K562 (cell line): Measurements from ENCODE around the gene FAIM. TPM values are rescaled to one million over a fixed set of nuclear protein-coding genes. Genes with fewer than 3 reads are reported as not detected.

Experiments used
- ATAC-seq: fragments of 200-7000 bp; cut with Tn5 transposase; 3 replicates; pipeline ENCODE4 v1.9.1; 2020; ENCODE audit warnings: moderate library complexity
- BruUV-seq: library from RNA; stranded (reverse); fragments of 400-500 nt; replicated peaks from 2 replicates; lab custom pipeline; 2021; lab: Mats Ljungman, UMichigan
- CTCF ChIA-PET: fragments of 300-600 bp; formaldehyde crosslinking; extraction: SDS; loops from one replicate; lab custom pipeline; 2021; ENCODE audit warnings: low intra/inter-chr PET ratio; lab: Yijun Ruan, JAX
- POLR2A ChIA-PET: fragments of 300-600, 350-650 bp; sonication (Branson Sonifier 250); formaldehyde crosslinking; extraction: SDS; loops from one replicate; lab custom pipeline; 2021; ENCODE audit warnings: antibody characterized with exemption, inconsistent platforms; lab: Yijun Ruan, JAX
- DNase-seq, 4 experiments: peaks; one replicate each; pipeline versions ENCODE4 v3.0.0 to v3.0.0-alpha.2; 2011 to 2018; ENCODE audit warnings: low spot score in 3 of 4, mixed read lengths in 3 of 4; ENCODE audit errors: extremely low read depth in 1 of 4
- FAIRE-seq: peaks from 2 replicates; lab custom pipeline; 2011; peaks lifted over from hg19 to GRCh38; lab: Jason Lieb, UNC
- H2AFZ ChIP-seq: 2 replicates; pipeline ENCODE4 v1.6.0; 2011; ENCODE audit warnings: low read depth, low read length, control low read depth, inconsistent platforms
- H3K27ac ChIP-seq: fragments of 200-600 bp; 3 replicates; pipeline ENCODE4 v1.8.0; 2011; ENCODE audit warnings: low read depth, mild to moderate bottlenecking, control low read depth, inconsistent platforms, low read length, moderate library complexity, mixed read lengths; ENCODE audit errors: extremely low read depth
- H3K27me3 ChIP-seq, 2 experiments: fragments of 300-600 bp in 1 of 2; 2 replicates in 1 of 2; 3 replicates in 1 of 2; pipeline versions ENCODE4 v1.6.0 to v1.8.0; 2011; ENCODE audit warnings: inconsistent platforms in 2 of 2, low read length in 2 of 2, mild to moderate bottlenecking in 1 of 2, mixed read lengths in 1 of 2, moderate library complexity in 1 of 2; ENCODE audit not compliant: control insufficient read depth in 2 of 2, insufficient read depth in 2 of 2
- H3K36me3 ChIP-seq: fragments of 300-600 bp; 3 replicates; pipeline ENCODE4 v1.8.0; 2011; ENCODE audit warnings: mild to moderate bottlenecking, low read length, inconsistent platforms; ENCODE audit not compliant: control insufficient read depth, insufficient read depth
- H3K4me1 ChIP-seq, 2 experiments: fragments of 200-600 bp in 1 of 2; replicated peaks in 1 of 2; 2 replicates in 1 of 2; 3 replicates in 1 of 2; pipeline versions ENCODE4 v1.5.1 to v1.8.0; 2011; ENCODE audit warnings: inconsistent platforms in 2 of 2, low read length in 2 of 2, mild to moderate bottlenecking in 1 of 2, mixed read lengths in 1 of 2, moderate library complexity in 1 of 2; ENCODE audit not compliant: control insufficient read depth in 2 of 2, insufficient read depth in 2 of 2
- H3K4me2 ChIP-seq: 2 replicates; pipeline ENCODE4 v1.6.1; 2011; ENCODE audit warnings: low read length, control low read depth, inconsistent platforms, mixed read lengths; ENCODE audit not compliant: insufficient read depth
- H3K4me3 ChIP-seq: fragments of 200-600 bp; sonication (generic), shearing (Covaris generic); 2 replicates; pipeline ENCODE4 v1.5.1; 2016; ENCODE audit warnings: control low read depth, inconsistent platforms
- H3K79me2 ChIP-seq: fragments of 200-600 bp; 3 replicates; pipeline ENCODE4 v1.8.0; 2011; ENCODE audit warnings: low read length, inconsistent platforms; ENCODE audit not compliant: control insufficient read depth, insufficient read depth
- H3K9ac ChIP-seq, 2 experiments: 2 replicates each; pipeline versions ENCODE4 v1.6.0 to v1.6.1; 2011; ENCODE audit warnings: low read depth in 2 of 2, low read length in 2 of 2, control low read depth in 1 of 2, inconsistent platforms in 1 of 2, mild to moderate bottlenecking in 1 of 2, mixed read lengths in 1 of 2; ENCODE audit not compliant: insufficient read depth in 1 of 2
- H3K9me1 ChIP-seq: one replicate; pipeline ENCODE4 v1.6.0; 2011; ENCODE audit warnings: inconsistent platforms, mild to moderate bottlenecking, low read length, moderate library complexity; ENCODE audit not compliant: control insufficient read depth, insufficient read depth
- H3K9me3 ChIP-seq: replicated peaks from 2 replicates; pipeline ENCODE4 v1.5.1; 2011; ENCODE audit warnings: low read depth, low read length, inconsistent platforms; ENCODE audit not compliant: control insufficient read depth, insufficient read depth
- H4K20me1 ChIP-seq: replicated peaks from 2 replicates; pipeline ENCODE4 v1.6.1; 2011; ENCODE audit warnings: low read length, inconsistent platforms, mixed read lengths; ENCODE audit not compliant: control insufficient read depth, insufficient read depth
- GATAD2A ChIP-seq: fragments of 450-650 bp; IDR thresholded peaks from 2 replicates; pipeline ENCODE4 v1.6.1; 2017
- KAT8 ChIP-seq: fragments of 450-650 bp; IDR thresholded peaks from 2 replicates; pipeline ENCODE4 v1.6.1; 2016; ENCODE audit warnings: low read depth, mild to moderate bottlenecking
- KDM2B ChIP-seq: fragments of 250-450 bp; sonication (Bioruptor Pico); IDR thresholded peaks from 2 replicates; pipeline ENCODE4 v1.8.0; 2021; ENCODE audit warnings: mild to moderate bottlenecking, moderate library complexity
- L3MBTL2 ChIP-seq: fragments of 450-650 bp; IDR thresholded peaks from 2 replicates; pipeline ENCODE4 v1.6.1; 2016; ENCODE audit warnings: mild to moderate bottlenecking, moderate library complexity
- MCM5 ChIP-seq: fragments of 450-650 bp; IDR thresholded peaks from 2 replicates; pipeline ENCODE4 v1.6.1; 2016; ENCODE audit warnings: low read depth
- MTA1 ChIP-seq: fragments of 450-650 bp; IDR thresholded peaks from 2 replicates; pipeline ENCODE4 v1.6.1; 2017; ENCODE audit warnings: borderline replicate concordance
- PRMT5 ChIP-seq: sonication (generic); formaldehyde crosslinking; IDR thresholded peaks from 2 replicates; pipeline ENCODE4 v1.5.0; 2020; ENCODE audit warnings: missing genetic modification reagents
- SNIP1 ChIP-seq: fragments of 450-650 bp; IDR thresholded peaks from 2 replicates; pipeline ENCODE4 v1.7.1; 2017; ENCODE audit warnings: low read depth, mild to moderate bottlenecking
- TAF1 ChIP-seq: IDR thresholded peaks from 2 replicates; pipeline ENCODE4 v1.6.1; 2011; ENCODE audit warnings: mild to moderate bottlenecking, low read length, moderate library complexity; ENCODE audit not compliant: insufficient read depth, control insufficient read depth, severe bottlenecking; ENCODE audit errors: extremely low read depth
- TSC22D4 ChIP-seq: fragments of 450-650 bp; IDR thresholded peaks from 2 replicates; pipeline ENCODE4 v1.6.1; 2016; ENCODE audit warnings: missing genetic modification characterization, missing biosample characterization, control low read depth
- ZFP30 ChIP-seq: fragments of 250-450 bp; sonication (Bioruptor Pico); IDR thresholded peaks from 2 replicates; pipeline ENCODE4 v1.8.0; 2022; ENCODE audit warnings: moderate library complexity, mild to moderate bottlenecking, inconsistent platforms, borderline replicate concordance
- ZNF644 ChIP-seq: fragments of 200-800 bp; sonication (Bioruptor generic); IDR thresholded peaks from 2 replicates; pipeline ENCODE4 v1.6.1; 2016; ENCODE audit warnings: low read depth, missing genetic modification characterization, missing compliant biosample characterization
- WGBS: fragments of 100-300 bp; shearing (Covaris generic); methylation state at CpG from one replicate; pipeline ENCODE4 v1.1.6; 2016; ENCODE audit warnings: low coverage, mixed read lengths; ENCODE audit not compliant: insufficient coverage; ENCODE audit errors: missing lambda C conversion rate; 5-methylcytosine and 5-hydroxymethylcytosine counted together
- in situ Hi-C: fragments of 300-500 bp; cut with MboI; formaldehyde crosslinking; loops from 4 replicates; pipeline ENCODE4 v1.15.0; 2018; ENCODE audit warnings: inconsistent platforms, mixed read lengths
- intact Hi-C: fragments of 100-400 bp; cut with micrococcal nuclease; formaldehyde crosslinking; loops from 2 replicates; pipeline ENCODE4 v1.14.2; 2022
- polyA plus RNA-seq, 8 experiments: library from polyadenylated mRNA; depleted of rRNA in 4 of 8; stranded (reverse) in 5 of 8; unstranded in 3 of 8; fragments of >200 nt; fragmentation: Nextera tagmentation in 2 of 8; fragmentation: Illumina TruSeq in 1 of 8; extraction: Ambion mirVana in 2 of 8; extraction: Trizol in 1 of 8; gene quantifications; 2 replicates each; pipeline versions ENCODE4 v1.2.1 to v1.2.3, GENCODE V29; 2011 to 2014; ENCODE audit warnings: inconsistent platforms in 1 of 8, missing spikeins in 1 of 8
- total RNA-seq, 7 experiments: library from RNA; depleted of rRNA in 6 of 7; stranded (reverse); fragments of >200 nt in 6 of 7; fragmentation: Illumina TruSeq in 2 of 7; extraction: Trizol in 2 of 7; gene quantifications; 2 replicates each; pipeline versions ENCODE4 v1.2.1 to v1.2.3, GENCODE V29; 2011 to 2021; ENCODE audit warnings: low replicate concordance in 1 of 7
- TF ChIP-seq, protein P1 (sequence below), 2 experiments: fragments of 450-650 bp in 1 of 2; sonication (generic) in 1 of 2; formaldehyde crosslinking in 1 of 2; IDR thresholded peaks in 1 of 2; conservative IDR thresholded peaks in 1 of 2; 2 replicates each; pipeline versions ENCODE4 v1.6.1 to v1.8.1; 2016 to 2023; ENCODE audit warnings: mild to moderate bottlenecking in 2 of 2, moderate library complexity in 2 of 2, inconsistent platforms in 1 of 2, missing genetic modification reagents in 1 of 2
- TF ChIP-seq, protein P2 (sequence below): sonication (generic); formaldehyde crosslinking; IDR thresholded peaks from 2 replicates; pipeline ENCODE4 v1.8.0; 2022; ENCODE audit warnings: missing genetic modification reagents, mild to moderate bottlenecking, borderline replicate concordance

Gene FAIM
- total and polyA plus RNA-seq, 9 of the 15 experiments (the other 6 are each of a cell fraction or from before 2014, with no cell fraction given), result 2.5 to 7.9 (median 6.6) TPM

DNA sequence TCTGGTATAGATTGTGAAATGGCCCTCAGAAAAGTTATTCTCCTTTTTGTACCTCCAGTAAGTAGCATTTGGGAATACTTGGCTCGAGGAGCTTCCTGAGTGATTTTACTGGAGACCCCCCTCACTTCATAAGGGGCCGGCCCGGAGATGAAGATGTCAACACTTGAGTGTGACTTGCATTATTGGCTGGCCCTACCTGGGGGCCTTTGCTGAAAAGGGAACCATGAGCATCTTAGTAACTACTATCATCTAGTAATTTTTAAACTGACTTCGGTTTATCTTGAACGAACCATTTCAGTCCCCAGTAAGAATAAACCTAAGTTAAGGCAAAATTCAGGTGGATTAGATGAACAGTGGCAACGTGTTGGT, 1.3 kb downstream of the FAIM start:
- Histone ChIP-seq H2AFZ (peak overlapping the region; percentile 76; the same call in 1 of the 2 replicates), H3K27ac (no peak overlapping the region), H3K9me3 (no peaks in the 10 kb centered on the region), H4K20me1 (no peaks in the 10 kb centered on the region), H3K4me1 (peaks cover 0 to 11% of the 10 kb centered on the region in 2 experiments; a peak in 2 of 5 replicates), H3K27me3 (no peaks in the 10 kb centered on the region), H3K9ac (no peak overlapping the region), H3K4me3 (no peak overlapping the region)
- BruUV-seq, result TSS peak; percentile 77
- CTCF ChIA-PET, result no interaction called here
- intact Hi-C loops, result no loop called here
- POLR2A ChIA-PET, result interaction anchor here (0.6 to 2.1 kb wide), 3 partner anchors 12 to 780 kb away, joined by 3 to 7 read pairs (median 5); partner anchors contain the start of gene COPB2
- 23% methylated on average over 6 of the region's 6 CpGs for WGBS
- ATAC-seq, result no peak
- no peak for DNase-seq
- no peak for FAIRE-seq
- no peak for TF ChIP-seq PRMT5 (CRISPR knock-in tag)
- TF ChIP-seq TAF1, result no peak
- TF ChIP-seq KDM2B (CRISPR knock-in tag), result no peak
- TF ChIP-seq, all 486 proteins: peak for 0
- H3K4me2 ChIP-seq, result peak overlapping the region; percentile 69
- in situ Hi-C loops, result no loop called here
- no peaks in the 10 kb centered on the region for H3K9me1 ChIP-seq
- no peaks in the 10 kb centered on the region for H3K79me2 ChIP-seq
- no peaks in the 10 kb centered on the region for H3K36me3 ChIP-seq

DNA sequence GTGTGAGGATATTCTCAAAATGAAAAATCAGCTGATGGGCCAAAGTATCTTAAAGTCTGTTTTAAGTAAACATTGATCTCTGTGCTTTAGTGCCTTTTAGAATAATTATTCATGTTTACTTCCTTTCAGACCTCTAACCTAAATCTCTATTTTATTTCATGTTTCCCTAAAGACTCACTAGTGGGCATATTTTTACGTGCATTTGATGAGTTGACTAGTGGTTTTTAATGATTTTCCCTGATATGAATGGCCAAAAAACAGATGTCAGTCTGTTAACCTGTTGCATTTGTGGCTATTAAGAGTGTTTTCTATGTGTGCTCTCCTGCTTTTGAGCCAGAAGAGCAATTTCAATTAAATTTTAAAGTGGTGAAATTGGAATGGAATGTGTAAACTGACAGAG, 6.9 kb downstream of the FAIM start:
- POLR2A ChIA-PET, result interaction anchor here (0.8 kb wide), 1 partner anchor 13 kb away, joined by 4 read pairs; no protein-coding TSS in a partner anchor
- intact Hi-C loops, result no loop called here
- BruUV-seq, result no TSS peak
- no peak for TF ChIP-seq SNIP1
- TF ChIP-seq, protein P1, sequence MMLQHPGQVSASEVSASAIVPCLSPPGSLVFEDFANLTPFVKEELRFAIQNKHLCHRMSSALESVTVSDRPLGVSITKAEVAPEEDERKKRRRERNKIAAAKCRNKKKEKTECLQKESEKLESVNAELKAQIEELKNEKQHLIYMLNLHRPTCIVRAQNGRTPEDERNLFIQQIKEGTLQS (IDR thresholded peaks at IDR 0.05), result no peak
- TF ChIP-seq, protein P1 (CRISPR knock-in tag; conservative IDR thresholded peaks at IDR 0.05), result no peak
- no peak for TF ChIP-seq L3MBTL2
- no peak for TF ChIP-seq GATAD2A
- TF ChIP-seq MTA1, result no peak
- TF ChIP-seq MCM5, result no peak
- no peak for TF ChIP-seq ZFP30
- TF ChIP-seq ZNF644 (tag), result no peak
- no peak for TF ChIP-seq TSC22D4 (tag)
- TF ChIP-seq KAT8, result no peak
- TF ChIP-seq, protein P2, sequence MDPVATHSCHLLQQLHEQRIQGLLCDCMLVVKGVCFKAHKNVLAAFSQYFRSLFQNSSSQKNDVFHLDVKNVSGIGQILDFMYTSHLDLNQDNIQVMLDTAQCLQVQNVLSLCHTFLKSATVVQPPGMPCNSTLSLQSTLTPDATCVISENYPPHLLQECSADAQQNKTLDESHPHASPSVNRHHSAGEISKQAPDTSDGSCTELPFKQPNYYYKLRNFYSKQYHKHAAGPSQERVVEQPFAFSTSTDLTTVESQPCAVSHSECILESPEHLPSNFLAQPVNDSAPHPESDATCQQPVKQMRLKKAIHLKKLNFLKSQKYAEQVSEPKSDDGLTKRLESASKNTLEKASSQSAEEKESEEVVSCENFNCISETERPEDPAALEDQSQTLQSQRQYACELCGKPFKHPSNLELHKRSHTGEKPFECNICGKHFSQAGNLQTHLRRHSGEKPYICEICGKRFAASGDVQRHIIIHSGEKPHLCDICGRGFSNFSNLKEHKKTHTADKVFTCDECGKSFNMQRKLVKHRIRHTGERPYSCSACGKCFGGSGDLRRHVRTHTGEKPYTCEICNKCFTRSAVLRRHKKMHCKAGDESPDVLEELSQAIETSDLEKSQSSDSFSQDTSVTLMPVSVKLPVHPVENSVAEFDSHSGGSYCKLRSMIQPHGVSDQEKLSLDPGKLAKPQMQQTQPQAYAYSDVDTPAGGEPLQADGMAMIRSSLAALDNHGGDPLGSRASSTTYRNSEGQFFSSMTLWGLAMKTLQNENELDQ (CRISPR knock-in tag), result no peak

More for the DNA sequence above, 6.9 kb downstream of the FAIM start:
- Histone ChIP-seq H3K4me3 (no peak overlapping the region), H3K27ac (no peak overlapping the region), H3K36me3 (no peaks in the 10 kb centered on the region), H3K4me1 (no peaks in the 10 kb centered on the region), H3K9me1 (no peaks in the 10 kb centered on the region), H4K20me1 (no peaks in the 10 kb centered on the region), H3K27me3 (no peaks in the 10 kb centered on the region), H3K9ac (no peak overlapping the region), H3K9me3 (no peaks in the 10 kb centered on the region), H3K79me2 (no peaks in the 10 kb centered on the region), H2AFZ (no peak overlapping the region), H3K4me2 (no peak overlapping the region)
- no peak for ATAC-seq
- 15% methylated on average over 1 of the region's 1 CpG for WGBS
- FAIRE-seq, result no peak
- no peak for DNase-seq
- in situ Hi-C loops, result loop anchor here (5.0 kb wide), 1 partner anchor 48 kb away; no protein-coding TSS in a partner anchor
- CTCF ChIA-PET, result no interaction called here
